ENCODE data around the gene USP13. TPM values are rescaled to one million over a fixed set of nuclear protein-coding genes. Genes with fewer than 3 reads are reported as not detected.

The USP13 gene
- total and polyA plus RNA-seq, 2 of the 13 experiments (the other 11 are each of a cell fraction or from before 2014, with no cell fraction given): 15.9 to 36.7 TPM

- no peak for TF ChIP-seq ZNF33B (CRISPR knock-in tag; IDR thresholded peaks at IDR 0.05)
- peak; percentile 57; the same call in 1 of the 2 replicates for TF ChIP-seq ARID5B (CRISPR knock-in tag; IDR thresholded peaks at IDR 0.05)
- peak; percentile 96 for TF ChIP-seq KMT2A (CRISPR knock-in tag; IDR thresholded peaks at IDR 0.05)
- no peak for TF ChIP-seq CREBL2 (CRISPR knock-in tag; IDR thresholded peaks at IDR 0.05; ENCODE audit: borderline replicate concordance)
- TF ChIP-seq ZNF564 (CRISPR knock-in tag; IDR thresholded peaks at IDR 0.05): no peak
- peak; percentile 71 for TF ChIP-seq ZBTB21 (CRISPR knock-in tag; IDR thresholded peaks at IDR 0.05)
- TF ChIP-seq ZFP36L1 (CRISPR knock-in tag; IDR thresholded peaks at IDR 0.05): no peak
- no peak for TF ChIP-seq MTF1 (CRISPR knock-in tag; IDR thresholded peaks at IDR 0.05)
- no peak for TF ChIP-seq ZIK1 (CRISPR knock-in tag; IDR thresholded peaks at IDR 0.05; ENCODE audit: borderline replicate concordance, low read depth)
- no peak for TF ChIP-seq SNAPC5 (CRISPR knock-in tag; IDR thresholded peaks at IDR 0.05; ENCODE audit: borderline replicate concordance)
- no peak for TF ChIP-seq ZNF615 (CRISPR knock-in tag; IDR thresholded peaks at IDR 0.05; ENCODE audit: borderline replicate concordance)
- 0 out of 2 replicates have a peak, but pooled peaks have one; percentile 26 for TF ChIP-seq E2F5 (CRISPR knock-in tag; conservative IDR thresholded peaks at IDR 0.05)
- TF ChIP-seq ZBTB1 (CRISPR knock-in tag; IDR thresholded peaks at IDR 0.05; ENCODE audit: borderline replicate concordance): no peak
- no peak for TF ChIP-seq ZNF205 (CRISPR knock-in tag; IDR thresholded peaks at IDR 0.05)
- peak; percentile 96 for TF ChIP-seq KAT8 (CRISPR knock-in tag; IDR thresholded peaks at IDR 0.05)
- no peak for TF ChIP-seq ZXDC (CRISPR knock-in tag; IDR thresholded peaks at IDR 0.05)
- no peak for TF ChIP-seq DZIP1 (CRISPR knock-in tag; IDR thresholded peaks at IDR 0.05)
Observed at GRCh38 chr3:179604321-179605078, 48.3 kb upstream of the USP13 start, which contains the start of the genes MRPL47 and NDUFB5 (continued).

Measured in HepG2 (cell line).